Ovary (tissue), 9 donors: ENCODE data around the gene TPM4. TPM values are rescaled to one million over a fixed set of nuclear protein-coding genes. Genes with fewer than 3 reads are reported as not detected.

Source experiments
- DNase-seq, 5 donors: peaks; one replicate each; pipeline ENCODE4 v3.0.0-alpha.2; 2019 to 2020
- H3K27ac ChIP-seq, 2 donors: fragments of 200-600 bp; one replicate each; pipeline versions ENCODE4 v1.5.1 to v1.8.0; 2019 to 2022
- H3K27me3 ChIP-seq: fragments of 200-600 bp; one replicate; pipeline ENCODE4 v1.8.0; 2022
- H3K36me3 ChIP-seq: fragments of 200-600 bp; sonication (generic); one replicate; pipeline ENCODE4 v1.5.1; 2019
- H3K4me1 ChIP-seq: one replicate; pipeline ENCODE4 v1.8.1; 2013; ENCODE audit warnings: mild to moderate bottlenecking, moderate library complexity; ENCODE audit not compliant: insufficient read depth
- H3K4me3 ChIP-seq: fragments of 200-600 bp; sonication (generic); one replicate; pipeline ENCODE4 v1.5.1; 2017
- H3K9me3 ChIP-seq, 2 donors: fragments of 200-600 bp in 1 of 2; sonication (generic) in 1 of 2; one replicate each; pipeline versions ENCODE4 v1.5.1 to v1.8.1; 2013 to 2019; ENCODE audit warnings: mild to moderate bottlenecking in 1 of 2, moderate library complexity in 1 of 2
- CTCF ChIP-seq, 3 donors: fragments of 450-650 bp in 2 of 3; fragments of 200-600 bp in 1 of 3; IDR thresholded peaks; one replicate each; pipeline versions ENCODE4 v1.5.1 to v1.8.0; 2016 to 2022; ENCODE audit warnings: antibody characterized with exemption in 3 of 3, mild to moderate bottlenecking in 1 of 3
- EP300 ChIP-seq: sonication (generic); formaldehyde crosslinking; IDR thresholded peaks from one replicate; pipeline ENCODE4 v1.6.1; 2017; ENCODE audit warnings: antibody characterized with exemption
- POLR2A ChIP-seq: fragments of 450-650 bp; IDR thresholded peaks from one replicate; pipeline ENCODE4 v1.6.1; 2017; ENCODE audit warnings: antibody characterized with exemption, mild to moderate bottlenecking, moderate library complexity
- WGBS, 3 donors: extraction: QIAGEN DNeasy Blood & Tissue Kit in 1 of 3; methylation state at CpG; one replicate each; pipeline versions ENCODE4 v1.1.5 to v1.1.7; 2013 to 2017; 5-methylcytosine and 5-hydroxymethylcytosine counted together
- intact Hi-C, 4 donors: fragments of 100-400 bp; cut with DNase I; formaldehyde crosslinking; loops; one replicate each; pipeline versions ENCODE4 v1.11.0 to v1.15.1; 2022 to 2023
- polyA plus RNA-seq, 2 donors: library from polyadenylated mRNA; stranded (reverse); fragments of 200-250 nt in 1 of 2; fragments of 350-450 nt in 1 of 2; fragmentation: Illumina TruSeq in 1 of 2; extraction: RNeasy Lipid Tissue Mini Kit (QIAGEN cat#74804) in 1 of 2; gene quantifications; one replicate each; pipeline ENCODE4 v1.2.3, GENCODE V29; 2013 to 2014
- total RNA-seq, 7 donors: library from RNA; depleted of rRNA in 2 of 7; stranded (reverse); fragments of >200 nt in 2 of 7; fragmentation: NEBNext Ultra II Directional in 3 of 7; extraction: Animal tissue kit (Norgen Biotek cat#: 25700) in 3 of 7; gene quantifications; one replicate each; pipeline versions ENCODE4 v1.1.0 to v1.2.4, GENCODE V29; 2016 to 2023
- donor health status: DM: no; HTN: no; CAD: no; lungs with moderate emphysema.
- donor health status: DM: no; HTN: no; CAD: no.
- donor health status: Bipolar disorder and iron deficiency.
- donor health status: DM: yes; HTN: yes; CAD: no.
- donor health status: DM: no; HTN: no; CAD: no.
- donor health status: DM: yes; HTN: yes; CAD: no.

Gene TPM4
- total and polyA plus RNA-seq, 9 donors, result 286 to 664 (median 554) TPM

GRCh38 chr19:16091546-16092475, 15.5 kb downstream of the TPM4 start:
- H3K4me1 ChIP-seq, result no peaks in the 10 kb centered on the region
- H3K27me3 ChIP-seq, result no peaks in the 10 kb centered on the region
- no peak overlapping the region for H3K4me3 ChIP-seq
- no peak overlapping the region for H3K27ac ChIP-seq
- H3K36me3 ChIP-seq, result no peaks in the 10 kb centered on the region
- intact Hi-C loops, result no loop called here
- no peaks in the 10 kb centered on the region for H3K9me3 ChIP-seq
- 94 to 96% (median 95%) methylated on average over 13 of the region's 13 CpGs for WGBS, 3 donors
- DNase-seq, result no peak
- TF ChIP-seq EP300 (no peak), CTCF (IDR thresholded peaks at IDR 0.05) (no peak)

- DNase-seq, result no peak
- peaks cover 1% of the 10 kb centered on the region for H3K4me1 ChIP-seq
- H3K4me3 ChIP-seq, result no peak overlapping the region
- WGBS, 3 donors, result 41 to 52% (median 49%) methylated on average over 10 of the region's 10 CpGs
- H3K27ac ChIP-seq, result no peak overlapping the region
- no peaks in the 10 kb centered on the region for H3K36me3 ChIP-seq
- no peaks in the 10 kb centered on the region for H3K27me3 ChIP-seq
- no peaks in the 10 kb centered on the region for H3K9me3 ChIP-seq
- no peak for TF ChIP-seq CTCF (IDR thresholded peaks at IDR 0.05)
- TF ChIP-seq POLR2A, result no peak
- TF ChIP-seq EP300, result no peak
- intact Hi-C loops, result no loop called here
These were observed 18.2 kb downstream of the TPM4 start for GRCh38 chr19:16094360-16095070.

- Histone ChIP-seq H3K36me3 (no peaks in the 10 kb centered on the region), H3K4me1 (peaks cover 1% of the 10 kb centered on the region), H3K4me3 (no peak overlapping the region), H3K27me3 (no peaks in the 10 kb centered on the region), H3K9me3 (no peaks in the 10 kb centered on the region), H3K27ac (no peak overlapping the region)
- peak in 1 of 5 donors; percentile 41 for DNase-seq
- whole genome bisulfite sequencing, 3 donors, result 68 to 74% (median 69%) methylated on average over 13 of the region's 13 CpGs
- intact Hi-C loops, result no loop called here
- no peak for TF ChIP-seq EP300
These were observed 18.8 kb downstream of the TPM4 start for GRCh38 chr19:16095071-16095571.

GRCh38 chr19:16096280-16096855, 20.1 kb downstream of the TPM4 start:
- H3K4me3 ChIP-seq, result no peak overlapping the region
- H3K27ac ChIP-seq, result no peak overlapping the region
- H3K36me3 ChIP-seq, result no peaks in the 10 kb centered on the region
- 79 to 81% (median 79%) methylated on average over 10 of the region's 10 CpGs for WGBS, 3 donors
- no peaks in the 10 kb centered on the region for H3K27me3 ChIP-seq
- intact Hi-C loops, result no loop called here
- no peaks in the 10 kb centered on the region for H3K9me3 ChIP-seq
- DNase-seq, result no peak
- TF ChIP-seq EP300, result no peak
- no peak for TF ChIP-seq CTCF (IDR thresholded peaks at IDR 0.05)
- no peak for TF ChIP-seq POLR2A
- peaks cover 1% of the 10 kb centered on the region for H3K4me1 ChIP-seq
